ENCODE results near the gene SEMA5A. TPM values are rescaled to one million over a fixed set of nuclear protein-coding genes. Genes with fewer than 3 reads are reported as not detected.
"Not testable (repeated sequence)": the region's sequence is repeated elsewhere in the genome, so short reads cannot be mapped to it uniquely, and the experiment has no call there.

The SEMA5A gene
- total RNA-seq, 4 donors from 2014 or later, result 15.0 to 81.0 (median 52.9) TPM

DNA sequence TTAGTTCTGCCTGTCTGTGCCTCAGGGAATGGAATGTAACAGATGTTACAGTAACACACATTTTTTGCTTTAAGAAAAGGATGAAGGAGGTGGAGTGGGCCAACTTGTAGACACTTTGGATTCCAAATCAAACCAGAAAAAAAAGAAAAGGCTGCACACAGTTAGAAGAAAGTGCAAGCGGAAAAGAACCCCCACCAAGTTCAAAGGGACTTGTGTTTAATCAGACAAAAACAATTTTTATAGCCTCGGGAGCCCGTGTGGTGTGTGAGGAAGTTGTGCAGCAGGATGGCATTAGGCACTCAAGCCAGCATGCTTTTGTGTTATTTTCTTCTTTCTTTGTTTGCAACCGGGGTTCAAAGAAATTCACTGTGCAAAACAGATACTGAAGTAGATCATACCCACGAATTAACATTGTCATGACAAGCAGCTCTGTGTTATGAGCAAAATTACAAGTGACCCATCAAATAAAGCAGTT lies 189.5 kb downstream of the SEMA5A start:
- no peak for TF ChIP-seq CTCF (IDR thresholded peaks at IDR 0.05)
- TF ChIP-seq POLR2AphosphoS5 (IDR thresholded peaks at IDR 0.05), result no peak
- no peak for TF ChIP-seq EP300 (IDR thresholded peaks at IDR 0.05; ENCODE audit: low read depth)
- TF ChIP-seq POLR2A (IDR thresholded peaks at IDR 0.05), result no peak

GRCh38 chr5:9354336-9355081 lies 191.4 kb downstream of the SEMA5A start:
- H3K9me3 ChIP-seq, result no peaks in the 10 kb centered on the region
- peaks cover 0 to 5% (median 0%) of the 10 kb centered on the region in 4 donors for H3K4me1 ChIP-seq
- DNase-seq, result no peak
- no peaks in the 10 kb centered on the region for H3K36me3 ChIP-seq
- no peak overlapping the region for H3K4me3 ChIP-seq
- WGBS, 2 donors (ENCODE audit: low coverage in 1 of 2), result 82 to 83% methylated on average over 5 to 7 of the region's 7 CpGs
- intact Hi-C loops (cut with DNase I; ENCODE audit: low total_unique reads) (no loop called here), in situ Hi-C loops (cut with MboI; ENCODE audit: low pct_ligation_motif_present in 1 of 4, low pct_unique_long_range_greater_than_20kb in 1 of 4, low sequenced_read_pairs in 3 of 4) (loop anchor here in 2 of 4 donors (25.0 kb wide), 1 partner anchor 183 kb away; the partner anchor contains the start of gene SEMA5A (in 2 of the 2))
- no peaks in the 10 kb centered on the region for H3K27me3 ChIP-seq
- no peak for TF ChIP-seq CTCF (IDR thresholded peaks at IDR 0.05)
- TF ChIP-seq EP300 (IDR thresholded peaks at IDR 0.05; ENCODE audit: low read depth), result no peak
- TF ChIP-seq POLR2AphosphoS5 (IDR thresholded peaks at IDR 0.05), result no peak
- no peak for TF ChIP-seq POLR2A (IDR thresholded peaks at IDR 0.05)
- no peak overlapping the region for H3K27ac ChIP-seq

More for the DNA sequence above, 189.5 kb downstream of the SEMA5A start:
- H3K4me3 ChIP-seq, result no peak overlapping the region
- no peaks in the 10 kb centered on the region for H3K36me3 ChIP-seq
- 36 to 51% methylated on average over 3 to 5 of the region's 5 CpGs for WGBS, 2 donors (ENCODE audit: low coverage in 1 of 2)
- no peaks in the 10 kb centered on the region for H3K27me3 ChIP-seq
- no peak for DNase-seq
- H3K4me1 ChIP-seq, result peaks cover 0 to 5% (median 0%) of the 10 kb centered on the region in 4 donors
- intact Hi-C loops (cut with DNase I; ENCODE audit: low total_unique reads) (no loop called here), in situ Hi-C loops (cut with MboI; ENCODE audit: low pct_ligation_motif_present in 1 of 4, low pct_unique_long_range_greater_than_20kb in 1 of 4, low sequenced_read_pairs in 3 of 4) (loop anchor here in 2 of 4 donors (25.0 kb wide), 1 partner anchor 181 kb away; the partner anchor contains the start of gene SEMA5A (in 2 of the 2))
- H3K27ac ChIP-seq, result no peak overlapping the region
- no peaks in the 10 kb centered on the region for H3K9me3 ChIP-seq

GRCh38 chr5:9353048-9353447 lies 192.8 kb downstream of the SEMA5A start:
- H3K9me3 ChIP-seq; intact Hi-C loops (cut with DNase I; ENCODE audit: low total_unique reads); H3K36me3 ChIP-seq; H3K4me3 ChIP-seq; H3K4me1 ChIP-seq; H3K27me3 ChIP-seq; DNase-seq; H3K27ac ChIP-seq: not testable (repeated sequence)
- in situ Hi-C loops (cut with MboI; ENCODE audit: low pct_ligation_motif_present in 1 of 4, low pct_unique_long_range_greater_than_20kb in 1 of 4, low sequenced_read_pairs in 3 of 4), result loop anchor here in 2 of 4 donors (25.0 kb wide), 1 partner anchor 184 kb away; the partner anchor contains the start of gene SEMA5A (in 2 of the 2)

- in situ Hi-C loops (cut with MboI; ENCODE audit: low pct_ligation_motif_present in 1 of 4, low pct_unique_long_range_greater_than_20kb in 1 of 4, low sequenced_read_pairs in 3 of 4) (loop anchor here in 2 of 4 donors (25.0 kb wide), 1 partner anchor 186 kb away; the partner anchor contains the start of gene SEMA5A (in 2 of the 2)), intact Hi-C loops (cut with DNase I; ENCODE audit: low total_unique reads) (no loop called here)
- no peak for TF ChIP-seq POLR2AphosphoS5 (IDR thresholded peaks at IDR 0.05)
- no peak for TF ChIP-seq POLR2A (IDR thresholded peaks at IDR 0.05)
- no peak for TF ChIP-seq EP300 (IDR thresholded peaks at IDR 0.05; ENCODE audit: low read depth)
- no peak for TF ChIP-seq CTCF (IDR thresholded peaks at IDR 0.05)
- Histone ChIP-seq H3K27me3 (no peaks in the 10 kb centered on the region), H3K9me3 (no peaks in the 10 kb centered on the region), H3K4me3 (no peak overlapping the region), H3K36me3 (no peaks in the 10 kb centered on the region), H3K4me1 (peaks cover 0 to 11% (median 4%) of the 10 kb centered on the region in 4 donors), H3K27ac (no peak overlapping the region)
- 79 to 92% methylated on average over 2 of the region's 2 CpGs for WGBS, 2 donors (ENCODE audit: low coverage in 1 of 2)
- no peak for DNase-seq
Measured at GRCh38 chr5:9351546-9351945, 194.3 kb downstream of the SEMA5A start.
